22Rv1 (cell line): ENCODE results near the gene FRMD3.

Experiments used
- H3K27ac ChIP-seq: fragments of 450-650 bp; 2 replicates; pipeline ENCODE4 v1.5.1; 2017
- ZFX ChIP-seq: fragments of 450-650 bp; IDR thresholded peaks from 2 replicates; pipeline ENCODE4 v1.6.1; 2017; ENCODE audit warnings: antibody characterized with exemption, borderline replicate concordance
- TF ChIP-seq, protein P1 (sequence below): fragments of 450-650 bp; IDR thresholded peaks from 2 replicates; pipeline ENCODE4 v1.5.1; 2017; ENCODE audit warnings: mild to moderate bottlenecking

Gene FRMD3

DNA sequence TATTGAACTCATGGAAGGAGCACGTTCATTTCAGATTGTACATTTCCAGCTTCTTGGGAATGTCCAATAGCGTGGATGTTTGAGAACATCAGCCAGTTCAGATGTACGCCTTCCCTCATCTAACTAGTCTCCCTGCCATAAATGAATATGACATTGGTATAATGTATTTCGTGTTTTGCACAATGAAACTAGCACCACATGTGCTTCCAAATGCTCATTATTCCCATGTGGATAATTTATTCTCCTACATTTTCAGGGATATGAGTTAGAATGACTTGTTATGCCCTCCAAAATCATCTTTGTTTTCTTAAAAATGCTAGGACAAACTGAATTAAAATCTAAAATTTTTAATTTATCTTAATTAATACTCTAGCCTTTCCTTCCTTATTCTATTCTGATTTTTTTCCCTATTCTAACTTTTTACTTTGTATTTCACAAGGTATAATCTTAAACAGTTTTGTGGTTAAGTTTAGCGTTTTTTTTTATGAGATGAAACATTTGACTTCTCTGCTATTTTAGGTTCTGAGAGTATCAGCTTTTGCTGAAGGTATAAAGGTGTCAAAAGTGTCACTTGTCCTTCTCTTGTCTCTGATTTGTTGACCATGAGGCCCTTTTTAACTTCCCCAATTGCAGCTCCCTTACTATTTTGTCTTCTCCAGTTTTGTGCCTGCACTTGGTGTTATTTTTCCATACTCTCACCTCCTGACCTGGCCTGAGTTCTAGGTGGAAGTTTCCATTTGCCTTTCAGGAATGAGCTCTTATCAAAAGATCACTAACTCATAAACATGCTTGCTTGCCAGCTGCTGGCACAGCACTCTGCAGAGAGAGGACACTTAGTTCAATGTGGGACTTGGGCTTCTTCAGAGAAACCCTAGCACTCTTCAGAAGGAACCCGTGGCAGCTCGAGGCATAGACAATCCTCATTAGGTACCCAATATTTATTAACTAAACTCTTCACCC is 106.8 kb downstream of the FRMD3 start:
- no peak for TF ChIP-seq ZFX
- TF ChIP-seq, protein P1, sequence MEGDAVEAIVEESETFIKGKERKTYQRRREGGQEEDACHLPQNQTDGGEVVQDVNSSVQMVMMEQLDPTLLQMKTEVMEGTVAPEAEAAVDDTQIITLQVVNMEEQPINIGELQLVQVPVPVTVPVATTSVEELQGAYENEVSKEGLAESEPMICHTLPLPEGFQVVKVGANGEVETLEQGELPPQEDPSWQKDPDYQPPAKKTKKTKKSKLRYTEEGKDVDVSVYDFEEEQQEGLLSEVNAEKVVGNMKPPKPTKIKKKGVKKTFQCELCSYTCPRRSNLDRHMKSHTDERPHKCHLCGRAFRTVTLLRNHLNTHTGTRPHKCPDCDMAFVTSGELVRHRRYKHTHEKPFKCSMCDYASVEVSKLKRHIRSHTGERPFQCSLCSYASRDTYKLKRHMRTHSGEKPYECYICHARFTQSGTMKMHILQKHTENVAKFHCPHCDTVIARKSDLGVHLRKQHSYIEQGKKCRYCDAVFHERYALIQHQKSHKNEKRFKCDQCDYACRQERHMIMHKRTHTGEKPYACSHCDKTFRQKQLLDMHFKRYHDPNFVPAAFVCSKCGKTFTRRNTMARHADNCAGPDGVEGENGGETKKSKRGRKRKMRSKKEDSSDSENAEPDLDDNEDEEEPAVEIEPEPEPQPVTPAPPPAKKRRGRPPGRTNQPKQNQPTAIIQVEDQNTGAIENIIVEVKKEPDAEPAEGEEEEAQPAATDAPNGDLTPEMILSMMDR, result no peak
- H3K27ac ChIP-seq, result peak overlapping the region; percentile 35

DNA sequence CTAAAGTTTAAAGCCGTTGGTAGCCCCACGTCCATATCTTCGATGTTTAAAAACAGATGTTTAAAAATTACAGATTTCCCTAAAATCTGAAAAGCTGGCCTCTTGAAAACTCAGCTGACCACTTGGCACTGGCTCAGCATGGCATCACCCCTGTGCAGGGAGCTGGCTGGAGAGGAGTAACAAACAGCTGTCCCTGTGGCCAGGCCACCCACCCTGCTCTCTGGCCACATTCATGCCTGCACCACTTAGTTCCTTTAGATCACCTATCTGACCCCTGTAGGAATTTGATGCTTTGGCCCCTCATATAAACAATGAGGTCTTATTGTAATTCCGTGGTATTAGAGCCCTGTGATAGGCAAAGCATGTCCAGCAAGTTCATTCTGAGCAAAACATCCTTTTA is 107.5 kb downstream of the FRMD3 start:
- no peak for TF ChIP-seq ZFX
- TF ChIP-seq, protein P1, result no peak
- no peak overlapping the region for H3K27ac ChIP-seq

DNA sequence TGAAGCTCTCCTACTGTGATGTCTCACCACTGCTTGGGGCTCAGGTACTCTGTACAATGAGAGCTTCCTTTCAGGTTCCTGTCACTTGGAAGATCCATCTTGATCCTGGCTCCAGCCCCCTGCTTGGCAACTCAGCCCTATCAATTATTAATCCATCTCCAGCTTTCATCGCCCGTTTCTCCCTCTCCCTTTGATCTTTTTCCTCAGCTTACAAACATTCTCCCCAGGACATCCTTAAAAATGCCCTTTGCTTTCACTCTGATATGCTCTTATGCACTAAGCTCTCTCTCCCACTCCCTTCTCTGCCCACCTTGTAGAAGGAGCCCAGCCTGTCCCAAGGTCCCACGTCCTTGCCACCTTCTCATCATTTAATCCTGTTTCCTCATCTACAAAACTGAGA is 109.0 kb downstream of the FRMD3 start:
- no peak overlapping the region for H3K27ac ChIP-seq
- TF ChIP-seq, protein P1, result no peak
- no peak for TF ChIP-seq ZFX

DNA sequence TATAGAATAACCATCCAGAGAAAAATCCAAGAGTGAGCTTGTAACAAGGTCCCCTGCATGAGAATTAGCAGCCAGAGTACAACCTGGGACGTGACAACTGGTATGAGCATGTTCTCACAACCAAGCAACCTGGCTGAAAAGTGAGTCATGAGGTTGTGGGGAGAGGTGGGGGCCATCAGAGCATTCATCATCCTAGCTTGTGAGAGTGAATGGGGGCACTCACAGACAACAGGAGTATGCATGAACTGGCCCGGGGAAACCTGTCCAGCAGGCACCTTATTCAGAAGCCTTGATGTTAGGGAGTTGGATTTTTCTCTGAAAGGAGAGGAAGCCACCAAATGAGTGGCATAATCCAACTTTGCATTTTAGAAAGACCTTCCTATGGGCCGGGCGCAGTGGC is 113.0 kb downstream of the FRMD3 start:
- no peak for TF ChIP-seq ZFX
- TF ChIP-seq, protein P1, result no peak
- no peak overlapping the region for H3K27ac ChIP-seq

DNA sequence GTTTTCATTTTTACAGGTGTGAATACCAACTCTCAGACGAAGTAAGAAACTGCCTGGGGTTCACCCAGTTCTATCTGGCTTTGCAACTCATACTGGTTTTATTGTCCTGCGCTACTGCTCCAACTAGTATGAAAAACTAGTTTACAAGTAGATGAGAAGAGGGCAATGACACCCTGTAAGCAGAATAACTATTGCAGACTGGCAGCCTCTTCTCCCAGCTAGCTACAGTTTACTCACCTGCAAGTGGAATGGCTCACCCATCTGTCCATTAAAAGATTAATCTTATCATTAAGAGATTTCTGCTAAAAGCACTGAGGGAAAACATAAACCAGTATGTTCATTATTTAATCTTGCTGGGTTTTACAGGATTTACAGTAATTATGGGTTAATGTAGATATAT is 113.4 kb downstream of the FRMD3 start:
- no peak for TF ChIP-seq ZFX
- TF ChIP-seq, protein P1, result no peak
- no peak overlapping the region for H3K27ac ChIP-seq

DNA sequence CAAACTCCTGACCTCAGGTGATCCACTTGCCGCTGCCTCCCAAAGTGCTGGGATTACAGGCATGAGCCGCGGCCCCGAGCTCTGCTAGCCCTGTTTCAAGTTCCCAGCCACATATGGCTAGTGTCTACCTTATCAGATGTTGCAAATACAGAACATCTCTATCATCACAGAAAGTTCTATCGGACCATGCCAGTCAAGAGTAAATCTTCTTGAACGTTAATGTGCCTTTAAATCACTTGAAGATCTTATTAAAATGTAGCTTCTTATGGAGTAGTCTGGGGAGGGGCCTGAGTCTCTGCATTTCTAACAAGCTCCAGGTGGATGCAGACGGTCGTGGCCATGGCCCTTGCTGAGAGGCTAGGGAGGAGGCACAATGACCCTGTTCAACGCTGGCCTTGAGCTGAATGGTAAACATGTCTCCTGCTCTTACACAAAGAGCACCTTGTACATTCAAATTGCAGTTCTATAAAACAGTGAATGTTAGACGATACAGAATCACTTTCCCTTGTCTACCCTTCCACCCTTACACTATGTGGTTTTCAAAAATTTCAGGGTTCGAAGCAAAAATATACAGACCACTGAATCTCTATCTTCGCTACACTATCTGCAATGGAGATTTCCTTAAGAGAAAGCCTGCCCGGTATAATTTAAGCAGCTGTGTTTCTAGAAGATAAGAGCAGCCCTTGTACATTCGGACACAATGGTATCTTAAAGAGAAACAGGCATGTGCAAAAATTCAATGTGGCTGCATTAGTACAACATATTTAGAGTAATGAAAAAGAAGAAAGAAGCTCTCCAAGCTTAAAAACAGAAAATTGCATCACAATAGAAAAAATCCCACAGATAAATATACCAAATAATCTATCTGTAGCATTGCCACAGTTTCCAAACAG is 114.1 kb downstream of the FRMD3 start:
- TF ChIP-seq, protein P1, result no peak
- no peak for TF ChIP-seq ZFX
- H3K27ac ChIP-seq, result no peak overlapping the region
